H4 (cell line): ENCODE data around the gene SGMS1. TPM values are rescaled to one million over a fixed set of nuclear protein-coding genes. Genes with fewer than 3 reads are reported as not detected.
A peak's percentile ranks its signal among the peaks of the same experiment; 100 is the strongest.
"Not testable (repeated sequence)": the region's sequence is repeated elsewhere in the genome, so short reads cannot be mapped to it uniquely, and the experiment has no call there.

Source experiments
- DNase-seq: peaks from one replicate; pipeline ENCODE4 v3.0.0-alpha.2; 2015; ENCODE audit warnings: low spot score
- total RNA-seq: library from RNA; depleted of rRNA; stranded (reverse); fragments of >200 nt; shearing (Covaris generic); gene quantifications from 2 replicates; pipeline ENCODE4 v1.2.3, GENCODE V29; 2014

The SGMS1 gene
- total RNA-seq, 1 experiment from 2014 or later: 13.0 TPM

- no peak for DNase-seq
These were observed 248.0 kb downstream of the SGMS1 start for GRCh38 chr10:50375745-50376144.

DNA sequence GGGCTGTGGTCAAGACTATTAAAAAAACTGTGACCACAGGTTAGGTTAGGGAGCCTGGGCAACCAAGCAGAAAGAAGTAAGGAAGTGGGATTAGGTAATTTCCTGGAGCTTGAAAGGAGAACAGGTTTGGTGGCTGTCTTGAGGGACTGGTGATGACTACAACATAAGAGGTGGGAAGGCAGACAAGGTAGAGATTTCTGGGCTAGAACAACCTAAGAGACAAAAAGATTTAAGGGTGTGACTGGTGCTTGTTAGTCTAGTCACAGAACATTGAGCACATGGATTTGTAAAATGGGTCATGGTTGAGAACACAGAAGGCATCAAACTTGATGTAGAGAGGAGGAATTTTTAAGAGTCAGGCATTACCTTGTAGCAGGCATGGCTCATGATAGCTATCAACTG is 248.7 kb downstream of the SGMS1 start:
- no peak for DNase-seq

GRCh38 chr10:50373821-50374501 is 249.8 kb downstream of the SGMS1 start:
- no peak for DNase-seq

DNA sequence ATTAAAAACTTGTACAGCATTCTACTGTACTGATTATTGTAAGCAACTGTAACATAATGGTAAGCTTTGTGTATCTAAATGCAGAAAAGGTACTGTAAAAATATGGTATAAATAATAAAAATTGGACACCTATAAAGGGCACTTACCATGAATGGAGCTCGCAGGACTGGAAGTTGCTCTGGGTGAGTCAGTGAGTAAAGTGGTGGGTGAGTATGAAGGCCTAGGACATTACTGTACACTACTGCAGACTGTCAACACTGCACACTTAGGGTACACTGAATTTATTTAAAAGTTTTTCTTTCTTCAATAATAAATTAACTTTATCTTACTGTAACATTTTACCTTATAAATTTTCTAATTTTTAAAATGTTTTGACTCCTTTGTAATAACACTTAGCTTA is 253.8 kb downstream of the SGMS1 start:
- DNase-seq: no peak

DNA sequence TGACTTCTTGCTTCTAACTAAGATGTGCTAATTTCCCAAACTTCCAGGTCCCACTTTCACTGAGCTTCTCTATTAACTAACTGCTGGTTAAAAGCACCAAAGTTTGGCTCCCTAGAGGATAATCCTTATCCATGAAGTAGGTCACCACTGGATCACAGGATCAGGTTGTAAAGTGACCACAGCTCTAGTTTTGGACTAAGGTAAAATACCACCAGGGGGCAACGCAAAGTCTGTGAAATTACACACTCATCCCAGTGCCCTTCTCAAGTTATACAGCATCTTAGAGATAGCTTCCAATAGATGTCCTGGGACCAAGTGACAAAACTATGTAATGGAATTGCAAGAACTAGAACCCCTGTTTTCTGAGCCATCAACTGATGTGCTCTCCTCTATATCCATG is 256.0 kb downstream of the SGMS1 start:
- DNase-seq: peak; percentile 28

GRCh38 chr10:50366421-50366820 is 257.3 kb downstream of the SGMS1 start:
- not testable (repeated sequence) for DNase-seq

DNA sequence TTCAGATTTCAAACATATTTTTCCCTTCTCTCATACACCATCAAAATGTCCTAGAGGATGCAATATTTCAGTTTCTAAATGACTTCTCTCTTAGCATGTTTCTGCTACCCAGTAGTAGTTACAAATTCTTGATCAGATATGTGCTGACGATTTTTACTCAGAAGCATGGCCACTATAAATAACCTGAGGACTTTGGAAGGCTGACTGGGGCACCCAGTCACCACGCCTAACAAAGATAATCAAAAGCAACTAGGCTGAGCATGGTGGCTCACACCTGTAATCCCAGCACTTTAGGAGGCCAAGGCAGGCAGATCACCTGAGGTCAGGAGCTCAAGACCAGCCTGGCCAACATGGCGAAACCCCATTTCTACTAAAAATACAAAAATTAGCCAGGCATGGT is 259.0 kb downstream of the SGMS1 start:
- DNase-seq: not testable (repeated sequence)

- DNase-seq: no peak
These were observed 261.1 kb downstream of the SGMS1 start for GRCh38 chr10:50362547-50363125.

- no peak for DNase-seq
These were observed 261.8 kb downstream of the SGMS1 start for GRCh38 chr10:50361946-50362345.

GRCh38 chr10:50360077-50360850 is 263.5 kb downstream of the SGMS1 start:
- DNase-seq: no peak

- DNase-seq: no peak
These were observed 264.6 kb downstream of the SGMS1 start for GRCh38 chr10:50358925-50359687.

DNA sequence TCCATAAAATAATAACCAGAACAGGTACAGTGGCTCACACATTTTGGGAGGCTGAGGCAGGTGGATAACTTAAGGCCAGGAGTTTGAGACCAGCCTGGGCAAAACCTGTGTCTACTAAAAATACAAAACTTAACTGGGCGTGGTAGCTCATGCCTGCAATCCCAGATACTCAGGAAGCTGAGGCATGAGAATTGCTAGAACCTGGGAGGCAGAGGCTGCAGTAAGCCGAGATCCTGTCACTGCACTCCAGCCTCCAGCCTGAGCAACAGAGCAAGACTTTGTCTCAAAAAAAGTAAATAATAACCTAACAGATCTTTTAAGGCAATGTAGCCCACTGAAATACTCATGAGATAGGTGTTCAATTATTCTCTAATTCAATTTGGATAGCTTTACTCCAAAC is 265.3 kb downstream of the SGMS1 start:
- no peak for DNase-seq

- DNase-seq: not testable (repeated sequence)
These were observed 267.3 kb downstream of the SGMS1 start for GRCh38 chr10:50356481-50356832.

DNA sequence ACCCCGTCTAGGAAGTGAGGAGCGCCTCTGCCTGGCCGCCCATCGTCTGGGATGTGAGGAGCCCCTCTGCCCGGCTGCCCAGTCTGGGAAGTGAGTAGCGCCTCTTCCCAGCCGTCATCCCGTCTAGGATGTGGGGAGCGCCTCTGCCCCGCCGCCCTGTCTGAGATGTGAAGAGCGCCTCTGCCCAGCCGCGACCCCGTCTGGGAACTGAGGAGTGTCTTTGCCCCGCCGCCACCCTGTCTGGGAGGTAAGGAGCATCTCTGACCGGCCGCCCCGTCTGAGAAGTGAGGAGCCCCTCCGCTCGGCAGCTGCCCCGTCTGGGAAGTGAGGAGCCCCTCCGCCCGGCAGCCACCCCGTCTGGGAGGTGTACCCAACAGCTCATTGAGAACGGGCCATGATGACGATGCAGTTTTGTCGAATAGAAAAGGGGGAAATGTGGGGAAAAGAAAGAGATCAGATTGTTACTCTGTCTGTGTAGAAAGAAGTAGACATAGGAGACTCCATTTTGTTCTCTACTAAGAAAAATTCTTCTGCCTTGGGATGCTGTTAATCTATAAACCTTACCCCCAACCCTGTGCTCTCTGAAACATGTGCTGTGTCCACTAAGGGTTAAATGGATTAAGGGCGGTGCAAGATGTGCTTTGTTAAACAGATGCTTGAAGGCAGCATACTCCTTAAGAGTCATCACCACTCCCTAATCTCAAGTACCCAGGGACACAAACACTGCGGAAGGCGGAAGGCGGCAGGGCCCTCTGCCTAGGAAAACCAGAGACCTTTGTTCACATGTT is 267.9 kb downstream of the SGMS1 start:
- DNase-seq: not testable (repeated sequence)

- DNase-seq: no peak
These were observed 272.1 kb downstream of the SGMS1 start for GRCh38 chr10:50351483-50352146.

GRCh38 chr10:50350366-50350765 is 273.4 kb downstream of the SGMS1 start:
- no peak for DNase-seq

- no peak for DNase-seq
These were observed 274.2 kb downstream of the SGMS1 start for GRCh38 chr10:50349554-50349953.

DNA sequence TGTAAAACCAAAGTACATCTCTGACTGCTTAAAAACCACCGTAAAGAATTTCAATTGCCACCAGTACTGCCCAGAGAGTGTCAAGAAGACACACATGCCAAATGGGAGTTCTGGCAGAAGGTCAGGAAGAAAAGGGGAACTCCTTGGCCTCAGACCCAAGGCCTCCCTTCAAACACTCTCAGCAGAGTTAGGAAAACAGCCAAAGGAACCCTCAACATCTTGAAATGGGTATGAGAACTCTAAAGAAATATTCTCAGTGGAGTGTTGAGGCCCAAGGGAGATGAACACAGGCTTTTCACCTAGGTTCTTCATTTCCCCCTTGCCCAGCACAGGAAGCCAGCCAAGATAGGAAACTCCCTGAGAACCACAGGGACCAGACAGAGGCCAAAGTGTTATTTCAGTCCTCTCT is 276.4 kb downstream of the SGMS1 start:
- DNase-seq: no peak

DNA sequence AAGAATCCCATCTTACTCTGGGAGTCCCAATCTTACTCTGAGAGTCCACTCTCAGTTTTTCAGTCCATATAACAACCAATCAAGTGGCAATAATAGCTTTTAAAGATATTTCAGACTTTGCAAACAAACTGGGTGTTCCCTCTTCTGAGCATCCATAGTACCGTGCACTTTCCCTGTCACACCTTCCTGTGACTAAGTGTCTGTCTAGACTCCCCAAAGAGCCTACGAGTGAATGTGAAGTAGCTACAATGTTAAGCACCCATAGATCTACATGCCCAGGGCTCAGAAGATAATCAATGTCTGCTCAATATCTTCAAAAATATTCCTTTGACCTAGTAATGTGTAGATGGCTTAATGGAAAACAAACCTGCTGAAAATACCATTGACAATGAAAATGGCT is 276.8 kb downstream of the SGMS1 start:
- no peak for DNase-seq

DNA sequence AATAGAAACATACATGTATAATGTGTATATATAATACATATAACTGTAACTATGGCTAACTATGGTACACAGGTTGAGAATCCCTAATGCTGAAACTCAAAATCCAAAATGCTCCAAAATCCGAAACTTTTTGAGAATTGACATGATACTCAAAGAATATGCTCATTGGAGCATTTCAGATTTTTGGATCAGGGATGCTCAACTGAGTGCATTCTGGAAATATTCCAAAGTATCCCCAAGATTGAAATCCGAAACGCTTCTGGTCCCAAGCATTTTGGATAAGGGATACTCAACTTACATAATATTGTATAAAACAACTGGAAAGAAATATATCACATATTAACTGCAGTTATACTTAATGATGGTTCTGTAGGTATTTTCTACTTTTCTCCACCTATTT is 278.2 kb downstream of the SGMS1 start:
- no peak for DNase-seq
